Mucosa of descending colon (tissue), 3 donors: ENCODE results near the gene WNT5A. TPM values are rescaled to one million over a fixed set of nuclear protein-coding genes. Genes with fewer than 3 reads are reported as not detected.

ENCODE experiments used
- ATAC-seq: fragments of 200-7000 bp; cut with Tn5 transposase; one replicate; pipeline ENCODE4 v1.9.1; 2020; ENCODE audit warnings: mild to moderate bottlenecking, moderate library complexity
- DNase-seq, 3 donors: peaks; one replicate each; pipeline ENCODE4 v3.0.0-alpha.2; 2020
- H3K36me3 ChIP-seq: fragments of 200-600 bp; one replicate; pipeline ENCODE4 v1.8.0; 2021; ENCODE audit warnings: low read depth, mild to moderate bottlenecking
- H3K4me1 ChIP-seq: fragments of 200-600 bp; one replicate; pipeline ENCODE4 v1.8.0; 2021; ENCODE audit warnings: low read depth, mild to moderate bottlenecking
- H3K4me3 ChIP-seq: fragments of 200-600 bp; one replicate; pipeline ENCODE4 v1.8.0; 2021; ENCODE audit warnings: mild to moderate bottlenecking
- H3K9me3 ChIP-seq: fragments of 200-600 bp; one replicate; pipeline ENCODE4 v1.8.0; 2021; ENCODE audit warnings: mild to moderate bottlenecking
- CTCF ChIP-seq: fragments of 200-600 bp; IDR thresholded peaks from one replicate; pipeline ENCODE4 v1.8.0; 2022; ENCODE audit warnings: antibody characterized with exemption, mild to moderate bottlenecking
- intact Hi-C, 2 donors: fragments of 100-400 bp; cut with DNase I in 1 of 2; cut with micrococcal nuclease in 1 of 2; formaldehyde crosslinking; loops; one replicate each; pipeline versions ENCODE4 v1.11.0 to v1.11.1; 2022; cut with DNase I, micrococcal nuclease
- total RNA-seq, 3 donors: library from RNA; stranded (reverse); fragmentation: NEBNext Ultra II Directional in 2 of 3; extraction: Animal tissue kit (Norgen Biotek cat#: 25700) in 2 of 3; gene quantifications; one replicate each; pipeline versions ENCODE4 v1.2.1 to v1.2.4, GENCODE V29; 2021 to 2023
- donor health status: DM: no; HTN: no; CAD: no; lungs with moderate emphysema.
- donor health status: DM: no; HTN: no; CAD: no.
- donor health status: DM: no; HTN: yes; CAD: no.

WNT5A gene
- total RNA-seq, 3 donors from 2014 or later = 3.6 to 5.9 (median 5.2) TPM

- ATAC-seq (peak; percentile 12), DNase-seq (peak; percentile 56 to 62 (median 57))
- Histone ChIP-seq H3K36me3 (no peaks in the 10 kb centered on the region), H3K4me1 (peaks cover 49% of the 10 kb centered on the region), H3K9me3 (no peaks in the 10 kb centered on the region), H3K4me3 (peak overlapping the region; percentile 30)
- no peak for TF ChIP-seq CTCF
- intact Hi-C loops = loop anchor here in 1 of 2 donors (5.0 to 10.0 kb wide), 2 partner anchors 234 to 766 kb away; no protein-coding TSS in a partner anchor
Observed at GRCh38 chr3:55488398-55489055, 1.4 kb upstream of the WNT5A start.

GRCh38 chr3:55487381-55488241 is 505 bp upstream of the WNT5A start:
- Histone ChIP-seq H3K4me3 (peak overlapping the region; percentile 30), H3K9me3 (no peaks in the 10 kb centered on the region), H3K4me1 (peaks cover 49% of the 10 kb centered on the region), H3K36me3 (no peaks in the 10 kb centered on the region)
- ATAC-seq = peak; percentile 6
- no peak for TF ChIP-seq CTCF
- intact Hi-C loops = loop anchor here in 1 of 2 donors (5.0 to 10.0 kb wide), 2 partner anchors 235 to 767 kb away; no protein-coding TSS in a partner anchor
- DNase-seq = peak; percentile 32 to 53 (median 52)

DNA sequence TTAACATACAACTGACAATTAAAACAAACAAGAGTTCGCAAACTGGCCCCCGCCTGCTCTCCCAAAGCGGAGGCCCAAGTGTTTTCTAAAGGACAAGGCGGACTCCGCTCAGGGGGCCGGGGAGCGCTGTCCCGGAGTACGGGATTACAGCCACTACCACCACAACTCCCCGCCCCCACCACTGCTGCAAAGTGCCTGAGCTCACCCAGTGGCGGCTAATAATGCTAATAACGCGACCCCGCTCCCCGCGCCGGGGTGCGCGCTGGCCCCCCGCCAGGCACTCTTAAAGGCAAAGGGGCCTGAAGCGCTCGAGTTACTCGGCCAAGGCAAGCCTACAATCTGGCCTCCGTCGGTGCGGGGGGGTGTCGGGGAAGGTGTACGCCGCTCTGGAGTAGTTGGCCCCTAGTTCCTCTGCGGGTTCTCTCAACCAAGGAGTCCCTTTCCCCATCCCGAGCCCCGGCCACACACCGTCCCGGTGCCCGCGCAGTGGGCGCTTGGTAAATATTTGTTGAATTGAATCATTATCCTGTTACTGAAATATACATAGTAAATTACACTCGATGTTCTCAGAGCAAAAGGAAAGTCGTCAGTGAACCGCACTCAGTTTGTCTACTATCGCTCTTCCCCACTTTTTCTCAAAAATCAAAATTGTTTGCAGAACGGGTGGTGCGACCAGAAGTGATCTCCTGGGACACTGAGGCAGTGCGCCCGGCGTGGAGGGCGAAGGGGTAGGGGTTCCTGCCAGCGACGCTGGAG is 827 bp downstream of the WNT5A start:
- no peak overlapping the region for H3K4me3 ChIP-seq
- H3K36me3 ChIP-seq = no peaks in the 10 kb centered on the region
- peaks cover 53% of the 10 kb centered on the region for H3K4me1 ChIP-seq
- ATAC-seq (no peak), DNase-seq (peak; percentile 55 to 64 (median 60))
- intact Hi-C loops = loop anchor here in 1 of 2 donors (5.0 to 10.0 kb wide), 2 partner anchors 236 to 769 kb away; no protein-coding TSS in a partner anchor
- H3K9me3 ChIP-seq = no peaks in the 10 kb centered on the region
- no peak for TF ChIP-seq CTCF

DNA sequence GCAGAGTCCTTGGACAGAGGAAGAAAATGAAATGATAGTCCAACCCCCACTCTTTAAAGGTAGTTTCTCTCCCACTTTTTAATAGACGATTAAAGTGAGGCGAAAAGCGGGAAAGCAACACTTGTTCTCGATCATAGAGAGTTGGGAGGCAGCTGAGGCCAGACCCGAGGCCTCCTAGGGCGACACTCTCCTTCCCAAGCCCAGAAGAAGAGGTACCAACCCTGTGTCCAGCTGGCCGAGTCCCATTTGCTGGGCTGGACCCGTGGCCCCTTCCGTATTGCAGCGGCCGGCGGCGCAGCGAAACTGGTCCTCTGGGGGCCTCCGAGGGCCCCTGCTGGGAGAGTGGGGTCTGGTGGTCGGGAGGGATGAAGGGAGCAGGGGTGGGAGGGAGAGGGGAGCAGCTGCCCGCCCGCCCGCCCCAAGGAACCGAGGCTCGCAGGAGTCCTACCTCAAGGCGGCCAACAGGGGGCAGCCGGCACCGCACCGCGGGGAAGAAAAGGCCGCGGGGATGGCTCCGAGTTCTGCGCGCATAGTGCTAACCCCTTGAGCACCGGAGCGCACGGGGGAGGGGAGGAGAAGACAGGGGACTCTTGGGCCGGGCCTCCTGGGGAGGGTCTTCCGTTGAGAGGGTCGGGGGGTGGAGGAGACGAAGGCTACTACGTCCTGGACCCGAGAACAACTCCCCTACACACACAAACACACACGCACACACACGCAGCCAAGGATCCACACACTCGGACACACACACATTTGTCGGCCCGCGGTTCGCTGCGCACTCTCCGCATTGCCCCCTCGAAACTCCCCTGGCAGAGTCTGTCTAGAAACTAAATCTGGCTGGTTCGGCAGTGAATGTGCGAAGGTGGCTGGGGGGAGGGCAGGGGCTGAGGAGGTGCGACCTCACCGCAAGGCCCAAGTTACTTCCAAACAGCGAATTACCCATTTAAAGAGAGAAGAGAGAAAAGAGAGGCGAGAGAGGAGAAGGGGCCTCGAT is 2.0 kb downstream of the WNT5A start:
- intact Hi-C loops = loop anchor here (5.0 to 10.0 kb wide), 2 partner anchors 237 to 770 kb away; no protein-coding TSS in a partner anchor
- ATAC-seq = peak; percentile 80
- H3K9me3 ChIP-seq = no peaks in the 10 kb centered on the region
- DNase-seq = peak; percentile 68 to 83 (median 75)
- peak; percentile 71 for TF ChIP-seq CTCF
- H3K4me3 ChIP-seq = no peak overlapping the region
- peaks cover 44% of the 10 kb centered on the region for H3K4me1 ChIP-seq
- no peaks in the 10 kb centered on the region for H3K36me3 ChIP-seq
